Dedifferentiated amniotic fluid mesenchymal stem cell (primary cell): ENCODE results near the gene PPP6R3.
"Not testable (repeated sequence)": the region's sequence is repeated elsewhere in the genome, so short reads cannot be mapped to it uniquely, and the experiment has no call there.

Experiments used
- DNase-seq: peaks from one replicate; pipeline ENCODE4 v3.0.0-alpha.2; 2016; ENCODE audit errors: extremely low spot score

Gene PPP6R3

GRCh38 chr11:68457216-68457897 lies 3.2 kb upstream of the PPP6R3 start:
- no peak for DNase-seq

- no peak for DNase-seq
Observed at GRCh38 chr11:68457898-68458249, 2.7 kb upstream of the PPP6R3 start.

- not testable (repeated sequence) for DNase-seq
Observed at GRCh38 chr11:68458340-68458739, 2.2 kb upstream of the PPP6R3 start.

GRCh38 chr11:68459886-68460740 lies 439 bp upstream of the PPP6R3 start:
- peak; percentile 99 for DNase-seq

GRCh38 chr11:68461575-68461917 lies 994 bp downstream of the PPP6R3 start:
- no peak for DNase-seq

- peak; percentile 11 for DNase-seq
Observed at GRCh38 chr11:68463714-68464113, 3.2 kb downstream of the PPP6R3 start.

- peak; percentile 11 for DNase-seq
Observed at GRCh38 chr11:68467201-68467834, 6.8 kb downstream of the PPP6R3 start.

GRCh38 chr11:68468217-68468828 lies 7.8 kb downstream of the PPP6R3 start:
- DNase-seq = no peak

GRCh38 chr11:68469122-68469521 lies 8.6 kb downstream of the PPP6R3 start:
- no peak for DNase-seq

- DNase-seq = no peak
Observed at GRCh38 chr11:68469642-68470041, 9.1 kb downstream of the PPP6R3 start.

- no peak for DNase-seq
Observed at GRCh38 chr11:68470304-68470811, 9.8 kb downstream of the PPP6R3 start.

GRCh38 chr11:68471360-68472340 lies 11.1 kb downstream of the PPP6R3 start:
- no peak for DNase-seq

- no peak for DNase-seq
Observed at GRCh38 chr11:68472778-68473177, 12.2 kb downstream of the PPP6R3 start.

GRCh38 chr11:68473693-68474092 lies 13.1 kb downstream of the PPP6R3 start:
- no peak for DNase-seq

- DNase-seq = not testable (repeated sequence)
Observed at GRCh38 chr11:68475626-68476025, 15.1 kb downstream of the PPP6R3 start.

- no peak for DNase-seq
Observed at GRCh38 chr11:68479390-68479789, 18.8 kb downstream of the PPP6R3 start.

- no peak for DNase-seq
Observed at GRCh38 chr11:68480193-68480592, 19.6 kb downstream of the PPP6R3 start.

- DNase-seq = no peak
Observed at GRCh38 chr11:68480852-68481510, 20.4 kb downstream of the PPP6R3 start.

GRCh38 chr11:68481579-68482240 lies 21.2 kb downstream of the PPP6R3 start:
- DNase-seq = no peak

- DNase-seq = no peak
Observed at GRCh38 chr11:68488623-68489022, 28.1 kb downstream of the PPP6R3 start.
